ENCODE measurements around the gene SMOC1.

The SMOC1 gene

GRCh38 chr14:70018230-70018629, 139.0 kb downstream of the SMOC1 start:
- no peak for DNase-seq

GRCh38 chr14:70018713-70019211, 139.5 kb downstream of the SMOC1 start:
- DNase-seq = no peak

- no peak for DNase-seq
Observed at GRCh38 chr14:70019695-70020094, 140.5 kb downstream of the SMOC1 start.

- no peak for DNase-seq
Observed at GRCh38 chr14:70020352-70021170, 141.3 kb downstream of the SMOC1 start.

- no peak for DNase-seq
Observed at GRCh38 chr14:70021548-70022220, 142.5 kb downstream of the SMOC1 start.

GRCh38 chr14:70022771-70023445, 143.7 kb downstream of the SMOC1 start:
- no peak for DNase-seq

- DNase-seq = no peak
Observed at GRCh38 chr14:70023871-70024270, 144.7 kb downstream of the SMOC1 start.

- peak; percentile 13 for DNase-seq
Observed at GRCh38 chr14:70027785-70028428, 148.7 kb downstream of the SMOC1 start.

GRCh38 chr14:70029296-70030132, 150.3 kb downstream of the SMOC1 start:
- no peak for DNase-seq

- no peak for DNase-seq
Observed at GRCh38 chr14:70032016-70032415, 152.8 kb downstream of the SMOC1 start.

GRCh38 chr14:70032447-70032846, 153.2 kb downstream of the SMOC1 start:
- no peak for DNase-seq

GRCh38 chr14:70033116-70033515, 153.9 kb downstream of the SMOC1 start:
- no peak for DNase-seq

GRCh38 chr14:70033561-70033960, 154.3 kb downstream of the SMOC1 start:
- no peak for DNase-seq

- no peak for DNase-seq
Observed at GRCh38 chr14:70034257-70034656, 155.0 kb downstream of the SMOC1 start.

GRCh38 chr14:70036665-70037064, 157.4 kb downstream of the SMOC1 start:
- no peak for DNase-seq

- no peak for DNase-seq
Observed at GRCh38 chr14:70043001-70043400, 163.8 kb downstream of the SMOC1 start.

GRCh38 chr14:70045310-70045709, 166.1 kb downstream of the SMOC1 start:
- DNase-seq = no peak

GRCh38 chr14:70045844-70046535, 166.8 kb downstream of the SMOC1 start:
- peak; percentile 72 for DNase-seq

- DNase-seq = no peak
Observed at GRCh38 chr14:70047598-70048312, 168.5 kb downstream of the SMOC1 start.

- no peak for DNase-seq
Observed at GRCh38 chr14:70048313-70048654, 169.1 kb downstream of the SMOC1 start.

- DNase-seq = no peak
Observed at GRCh38 chr14:70049605-70050004, 170.4 kb downstream of the SMOC1 start.

Data from NCI-H748 treated with DMSO at 0.1 percent for 48 hours (cell line).